HEK293 (cell line): ENCODE results near the gene TRPC4AP.

Experiments
- CTCF ChIA-PET: fragments of 350-600 bp; formaldehyde crosslinking; extraction: SDS; loops from one replicate; lab custom pipeline; 2021; ENCODE audit warnings: antibody characterized with exemption; lab: Yijun Ruan, JAX
- POLR2A ChIA-PET: fragments of 300-600 bp; formaldehyde crosslinking; extraction: SDS; loops from one replicate; lab custom pipeline; 2020; ENCODE audit warnings: antibody characterized with exemption, inconsistent platforms; lab: Yijun Ruan, JAX
- H3K27ac ChIP-seq: fragments of 200-500 bp; sonication (Bioruptor generic); 2 replicates; pipeline ENCODE4 v1.5.1; 2014; ENCODE audit warnings: low read depth, low read length, control low read depth, inconsistent platforms; ENCODE audit errors: extremely low read depth
- H3K36me3 ChIP-seq, 2 experiments: fragments of 200-500 bp in 1 of 2; sonication (Bioruptor generic) in 1 of 2; 1 replicate in 1 of 2; 2 replicates in 1 of 2; pipeline ENCODE4 v1.5.1; 2014 to 2017; ENCODE audit warnings: inconsistent platforms in 2 of 2, low read length in 2 of 2; ENCODE audit not compliant: control insufficient read depth in 2 of 2, insufficient read depth in 1 of 2
- H3K4me1 ChIP-seq: fragments of 200-500 bp; sonication (Bioruptor generic); 2 replicates; pipeline ENCODE4 v1.5.1; 2014; ENCODE audit warnings: mild to moderate bottlenecking, low read length, inconsistent platforms; ENCODE audit not compliant: control insufficient read depth, insufficient read depth
- H3K4me3 ChIP-seq: 2 replicates; pipeline ENCODE4 v1.5.1; 2011; ENCODE audit warnings: low read depth, mild to moderate bottlenecking, control low read depth, low read length, moderate library complexity
- H3K9me3 ChIP-seq: fragments of 200-500 bp; sonication (Bioruptor generic); 2 replicates; pipeline ENCODE4 v1.5.1; 2014; ENCODE audit warnings: low read depth, low read length, inconsistent platforms; ENCODE audit not compliant: control insufficient read depth, insufficient read depth
- BCL11A ChIP-seq: fragments of 450-650 bp; formaldehyde crosslinking; IDR thresholded peaks from 2 replicates; pipeline ENCODE4 v1.5.1; 2016; ENCODE audit warnings: low read depth, missing biosample characterization, missing genetic modification characterization
- GLIS1 ChIP-seq: fragments of 450-650 bp; formaldehyde crosslinking; IDR thresholded peaks from 2 replicates; pipeline ENCODE4 v1.5.1; 2016; ENCODE audit warnings: missing biosample characterization, missing genetic modification characterization
- SCRT2 ChIP-seq: fragments of 450-650 bp; formaldehyde crosslinking; IDR thresholded peaks from 2 replicates; pipeline ENCODE4 v1.5.1; 2016; ENCODE audit warnings: missing biosample characterization, missing genetic modification characterization
- SETDB1 ChIP-seq: IDR thresholded peaks from one replicate; pipeline ENCODE4 v1.6.1; 2017; ENCODE audit warnings: mild to moderate bottlenecking, low read length, moderate library complexity, mixed read lengths; ENCODE audit not compliant: insufficient read length
- TRIM28 ChIP-seq: IDR thresholded peaks from 2 replicates; pipeline ENCODE4 v1.6.1; 2011; ENCODE audit warnings: low read length, control low read depth, borderline replicate concordance
- YY1 ChIP-seq: fragments of 450-650 bp; formaldehyde crosslinking; IDR thresholded peaks from 2 replicates; pipeline ENCODE4 v1.5.1; 2018; ENCODE audit warnings: missing biosample characterization, missing genetic modification characterization
- ZNF239 ChIP-seq: fragments of 450-650 bp; formaldehyde crosslinking; IDR thresholded peaks from 2 replicates; pipeline ENCODE4 v1.5.1; 2016; ENCODE audit warnings: missing biosample characterization, missing genetic modification characterization
- ZNF248 ChIP-seq: fragments of 450-650 bp; formaldehyde crosslinking; IDR thresholded peaks from 2 replicates; pipeline ENCODE4 v1.5.1; 2017; ENCODE audit warnings: missing biosample characterization, missing genetic modification characterization
- ZNF266 ChIP-seq: fragments of 450-650 bp; formaldehyde crosslinking; IDR thresholded peaks from 2 replicates; pipeline ENCODE4 v1.5.1; 2016; ENCODE audit warnings: missing biosample characterization, missing genetic modification characterization, low read depth
- ZNF302 ChIP-seq: fragments of 450-650 bp; formaldehyde crosslinking; IDR thresholded peaks from 2 replicates; pipeline ENCODE4 v1.5.1; 2016; ENCODE audit warnings: missing biosample characterization, missing genetic modification characterization, low read depth
- ZNF350 ChIP-seq: fragments of 450-650 bp; formaldehyde crosslinking; IDR thresholded peaks from 2 replicates; pipeline ENCODE4 v1.5.0; 2017; ENCODE audit warnings: missing biosample characterization, mild to moderate bottlenecking, missing genetic modification characterization
- ZNF354C ChIP-seq: fragments of 450-650 bp; formaldehyde crosslinking; IDR thresholded peaks from 2 replicates; pipeline ENCODE4 v1.5.1; 2016; ENCODE audit warnings: missing biosample characterization, missing genetic modification characterization, low read depth, borderline replicate concordance
- ZNF394 ChIP-seq: fragments of 450-650 bp; formaldehyde crosslinking; IDR thresholded peaks from 2 replicates; pipeline ENCODE4 v1.5.1; 2016; ENCODE audit warnings: missing biosample characterization, missing genetic modification characterization, mild to moderate bottlenecking, moderate library complexity, borderline replicate concordance
- ZNF404 ChIP-seq: fragments of 450-650 bp; formaldehyde crosslinking; IDR thresholded peaks from 2 replicates; pipeline ENCODE4 v1.5.1; 2017; ENCODE audit warnings: missing biosample characterization, missing genetic modification characterization
- ZNF473 ChIP-seq: fragments of 450-650 bp; formaldehyde crosslinking; IDR thresholded peaks from 2 replicates; pipeline ENCODE4 v1.5.1; 2017; ENCODE audit warnings: missing biosample characterization, missing genetic modification characterization
- ZNF555 ChIP-seq: fragments of 450-650 bp; formaldehyde crosslinking; conservative IDR thresholded peaks from 2 replicates; pipeline ENCODE4 v1.5.1; 2017; ENCODE audit warnings: missing biosample characterization, mild to moderate bottlenecking, missing genetic modification characterization, inconsistent platforms
- ZNF561 ChIP-seq: fragments of 450-650 bp; IDR thresholded peaks from 2 replicates; pipeline ENCODE4 v1.5.1; 2018; ENCODE audit warnings: missing biosample characterization, missing genetic modification characterization, borderline replicate concordance
- ZNF660 ChIP-seq: fragments of 450-650 bp; IDR thresholded peaks from 2 replicates; pipeline ENCODE4 v1.5.1; 2018; ENCODE audit warnings: missing biosample characterization, mild to moderate bottlenecking, missing genetic modification characterization
- ZNF670 ChIP-seq: fragments of 450-650 bp; formaldehyde crosslinking; IDR thresholded peaks from 2 replicates; pipeline ENCODE4 v1.5.1; 2016; ENCODE audit warnings: missing biosample characterization, missing genetic modification characterization, low read depth
- ZNF747 ChIP-seq: fragments of 450-650 bp; formaldehyde crosslinking; IDR thresholded peaks from 2 replicates; pipeline ENCODE4 v1.5.1; 2016; ENCODE audit warnings: missing biosample characterization, missing genetic modification characterization
- ZNF837 ChIP-seq: fragments of 450-650 bp; formaldehyde crosslinking; IDR thresholded peaks from 2 replicates; pipeline ENCODE4 v1.5.1; 2016; ENCODE audit warnings: missing biosample characterization, missing genetic modification characterization
- TF ChIP-seq, protein P1 (sequence below): fragments of 450-650 bp; formaldehyde crosslinking; IDR thresholded peaks from 2 replicates; pipeline ENCODE4 v1.5.0; 2017; ENCODE audit warnings: missing biosample characterization, missing genetic modification characterization, borderline replicate concordance
- TF ChIP-seq, protein P2 (sequence below): fragments of 450-650 bp; formaldehyde crosslinking; IDR thresholded peaks from 2 replicates; pipeline ENCODE4 v1.5.1; 2016; ENCODE audit warnings: missing biosample characterization, missing genetic modification characterization
- TF ChIP-seq, protein P3 (sequence below): fragments of 450-650 bp; formaldehyde crosslinking; IDR thresholded peaks from 2 replicates; pipeline ENCODE4 v1.5.1; 2016; ENCODE audit warnings: missing biosample characterization, missing genetic modification characterization
- TF ChIP-seq, protein P4 (sequence below): fragments of 450-650 bp; formaldehyde crosslinking; IDR thresholded peaks from 2 replicates; pipeline ENCODE4 v1.5.1; 2016; ENCODE audit warnings: missing biosample characterization, missing genetic modification characterization

TRPC4AP gene

DNA sequence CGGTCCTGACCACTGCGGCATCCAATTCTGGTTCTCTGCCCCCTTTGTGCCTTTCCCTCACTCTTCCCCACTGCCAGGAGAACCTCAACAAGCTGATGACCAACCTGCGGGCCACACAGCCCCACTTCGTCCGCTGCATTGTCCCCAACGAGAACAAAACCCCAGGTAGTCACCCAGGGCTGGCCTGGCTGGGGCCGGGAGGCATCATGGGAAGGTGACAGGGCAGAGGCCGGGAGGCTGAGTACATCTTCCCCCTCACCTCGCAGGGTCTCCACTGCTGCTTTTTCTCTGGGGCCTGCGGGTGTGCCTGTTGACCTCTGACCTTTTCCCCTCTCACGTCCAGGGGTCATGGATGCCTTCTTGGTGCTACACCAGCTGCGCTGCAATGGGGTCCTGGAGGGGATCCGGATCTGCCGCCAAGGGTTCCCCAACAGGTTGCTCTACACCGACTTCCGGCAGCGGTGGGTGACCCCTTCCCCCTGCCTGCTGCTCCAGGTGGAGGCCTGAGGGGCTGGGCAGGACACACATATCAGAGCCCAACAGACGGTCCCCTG lies 101.9 kb downstream of the TRPC4AP start:
- H3K36me3 ChIP-seq: peaks cover 0 to 28% of the 10 kb centered on the region in 2 experiments; a peak in 1 of 3 replicates
- ChIA-PET POLR2A (no interaction called here), CTCF (no interaction called here)
- no peak for TF ChIP-seq ZNF747
- no peak for TF ChIP-seq YY1 (tag by site-specific recombination)
- TF ChIP-seq ZNF302 (tag by site-specific recombination): no peak
- TF ChIP-seq ZNF350 (tag by site-specific recombination): no peak
- TF ChIP-seq ZNF354C (tag by site-specific recombination): no peak
- no peak for TF ChIP-seq ZNF248 (tag by site-specific recombination)
- TF ChIP-seq ZNF660 (tag by site-specific recombination): no peak
- TF ChIP-seq, protein P1, sequence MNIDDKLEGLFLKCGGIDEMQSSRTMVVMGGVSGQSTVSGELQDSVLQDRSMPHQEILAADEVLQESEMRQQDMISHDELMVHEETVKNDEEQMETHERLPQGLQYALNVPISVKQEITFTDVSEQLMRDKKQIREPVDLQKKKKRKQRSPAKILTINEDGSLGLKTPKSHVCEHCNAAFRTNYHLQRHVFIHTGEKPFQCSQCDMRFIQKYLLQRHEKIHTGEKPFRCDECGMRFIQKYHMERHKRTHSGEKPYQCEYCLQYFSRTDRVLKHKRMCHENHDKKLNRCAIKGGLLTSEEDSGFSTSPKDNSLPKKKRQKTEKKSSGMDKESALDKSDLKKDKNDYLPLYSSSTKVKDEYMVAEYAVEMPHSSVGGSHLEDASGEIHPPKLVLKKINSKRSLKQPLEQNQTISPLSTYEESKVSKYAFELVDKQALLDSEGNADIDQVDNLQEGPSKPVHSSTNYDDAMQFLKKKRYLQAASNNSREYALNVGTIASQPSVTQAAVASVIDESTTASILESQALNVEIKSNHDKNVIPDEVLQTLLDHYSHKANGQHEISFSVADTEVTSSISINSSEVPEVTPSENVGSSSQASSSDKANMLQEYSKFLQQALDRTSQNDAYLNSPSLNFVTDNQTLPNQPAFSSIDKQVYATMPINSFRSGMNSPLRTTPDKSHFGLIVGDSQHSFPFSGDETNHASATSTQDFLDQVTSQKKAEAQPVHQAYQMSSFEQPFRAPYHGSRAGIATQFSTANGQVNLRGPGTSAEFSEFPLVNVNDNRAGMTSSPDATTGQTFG (tag by site-specific recombination): no peak
- TF ChIP-seq BCL11A: no peak
- no peak for TF ChIP-seq ZNF670 (tag by site-specific recombination)
- no peak for TF ChIP-seq ZNF404 (tag by site-specific recombination)
- no peak for TF ChIP-seq ZNF837 (tag by site-specific recombination)
- TF ChIP-seq SCRT2 (tag by site-specific recombination): no peak
- TF ChIP-seq, protein P2, sequence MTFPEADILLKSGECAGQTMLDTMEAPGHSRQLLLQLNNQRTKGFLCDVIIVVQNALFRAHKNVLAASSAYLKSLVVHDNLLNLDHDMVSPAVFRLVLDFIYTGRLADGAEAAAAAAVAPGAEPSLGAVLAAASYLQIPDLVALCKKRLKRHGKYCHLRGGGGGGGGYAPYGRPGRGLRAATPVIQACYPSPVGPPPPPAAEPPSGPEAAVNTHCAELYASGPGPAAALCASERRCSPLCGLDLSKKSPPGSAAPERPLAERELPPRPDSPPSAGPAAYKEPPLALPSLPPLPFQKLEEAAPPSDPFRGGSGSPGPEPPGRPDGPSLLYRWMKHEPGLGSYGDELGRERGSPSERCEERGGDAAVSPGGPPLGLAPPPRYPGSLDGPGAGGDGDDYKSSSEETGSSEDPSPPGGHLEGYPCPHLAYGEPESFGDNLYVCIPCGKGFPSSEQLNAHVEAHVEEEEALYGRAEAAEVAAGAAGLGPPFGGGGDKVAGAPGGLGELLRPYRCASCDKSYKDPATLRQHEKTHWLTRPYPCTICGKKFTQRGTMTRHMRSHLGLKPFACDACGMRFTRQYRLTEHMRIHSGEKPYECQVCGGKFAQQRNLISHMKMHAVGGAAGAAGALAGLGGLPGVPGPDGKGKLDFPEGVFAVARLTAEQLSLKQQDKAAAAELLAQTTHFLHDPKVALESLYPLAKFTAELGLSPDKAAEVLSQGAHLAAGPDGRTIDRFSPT (tag by site-specific recombination): no peak
- no peak for TF ChIP-seq SETDB1
- TF ChIP-seq ZNF266 (tag by site-specific recombination): no peak
- no peaks in the 10 kb centered on the region for H3K4me1 ChIP-seq
- H3K27ac ChIP-seq: no peak overlapping the region
- H3K4me3 ChIP-seq: no peak overlapping the region
- H3K9me3 ChIP-seq: no peaks in the 10 kb centered on the region

DNA sequence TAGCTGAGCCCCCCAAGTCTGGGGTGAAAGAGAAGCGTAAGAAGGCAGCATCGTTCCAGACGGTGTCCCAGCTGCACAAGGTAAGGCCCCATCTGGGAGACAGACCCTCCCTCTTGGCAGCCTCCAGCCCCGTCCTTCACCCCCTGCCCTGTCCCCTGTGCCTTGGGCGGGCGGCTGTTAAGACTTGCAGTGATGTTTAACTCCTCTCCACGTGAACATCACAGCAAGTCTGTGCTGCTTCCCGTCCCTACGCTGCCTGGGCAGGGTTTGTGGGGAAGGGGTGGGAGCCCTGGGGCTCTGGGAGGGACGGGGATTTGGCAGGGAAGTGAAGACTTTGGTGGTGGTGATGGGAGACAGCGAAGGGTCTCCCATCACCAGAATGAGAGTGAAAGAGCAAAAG lies 102.4 kb downstream of the TRPC4AP start:
- CTCF ChIA-PET: no interaction called here
- H3K27ac ChIP-seq: no peak overlapping the region
- no peaks in the 10 kb centered on the region for H3K9me3 ChIP-seq
- TF ChIP-seq ZNF473 (tag by site-specific recombination) (no peak), ZNF561 (tag by site-specific recombination) (no peak), ZNF394 (no peak), GLIS1 (tag by site-specific recombination) (no peak), TRIM28 (no peak), ZNF555 (no peak), ZNF239 (no peak)
- TF ChIP-seq, protein P3, sequence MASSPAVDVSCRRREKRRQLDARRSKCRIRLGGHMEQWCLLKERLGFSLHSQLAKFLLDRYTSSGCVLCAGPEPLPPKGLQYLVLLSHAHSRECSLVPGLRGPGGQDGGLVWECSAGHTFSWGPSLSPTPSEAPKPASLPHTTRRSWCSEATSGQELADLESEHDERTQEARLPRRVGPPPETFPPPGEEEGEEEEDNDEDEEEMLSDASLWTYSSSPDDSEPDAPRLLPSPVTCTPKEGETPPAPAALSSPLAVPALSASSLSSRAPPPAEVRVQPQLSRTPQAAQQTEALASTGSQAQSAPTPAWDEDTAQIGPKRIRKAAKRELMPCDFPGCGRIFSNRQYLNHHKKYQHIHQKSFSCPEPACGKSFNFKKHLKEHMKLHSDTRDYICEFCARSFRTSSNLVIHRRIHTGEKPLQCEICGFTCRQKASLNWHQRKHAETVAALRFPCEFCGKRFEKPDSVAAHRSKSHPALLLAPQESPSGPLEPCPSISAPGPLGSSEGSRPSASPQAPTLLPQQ (tag by site-specific recombination): no peak
- TF ChIP-seq, protein P4, sequence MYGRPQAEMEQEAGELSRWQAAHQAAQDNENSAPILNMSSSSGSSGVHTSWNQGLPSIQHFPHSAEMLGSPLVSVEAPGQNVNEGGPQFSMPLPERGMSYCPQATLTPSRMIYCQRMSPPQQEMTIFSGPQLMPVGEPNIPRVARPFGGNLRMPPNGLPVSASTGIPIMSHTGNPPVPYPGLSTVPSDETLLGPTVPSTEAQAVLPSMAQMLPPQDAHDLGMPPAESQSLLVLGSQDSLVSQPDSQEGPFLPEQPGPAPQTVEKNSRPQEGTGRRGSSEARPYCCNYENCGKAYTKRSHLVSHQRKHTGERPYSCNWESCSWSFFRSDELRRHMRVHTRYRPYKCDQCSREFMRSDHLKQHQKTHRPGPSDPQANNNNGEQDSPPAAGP (tag by site-specific recombination): no peak
- TF ChIP-seq, all 188 proteins: peak for 0
- Histone ChIP-seq H3K36me3 (peaks cover 0 to 23% of the 10 kb centered on the region in 2 experiments; a peak in 1 of 3 replicates), H3K4me3 (no peak overlapping the region), H3K4me1 (no peaks in the 10 kb centered on the region)
- POLR2A ChIA-PET: no interaction called here
